GM12801 (cell line): ENCODE data around the gene KCNJ13.

Experiments
- TF ChIP-seq, protein P1 (sequence below): IDR thresholded peaks from one replicate; pipeline ENCODE4 v1.5.1; 2011; ENCODE audit warnings: control low read depth; ENCODE audit not compliant: insufficient read length; ENCODE audit errors: extremely low read depth

KCNJ13 gene

DNA sequence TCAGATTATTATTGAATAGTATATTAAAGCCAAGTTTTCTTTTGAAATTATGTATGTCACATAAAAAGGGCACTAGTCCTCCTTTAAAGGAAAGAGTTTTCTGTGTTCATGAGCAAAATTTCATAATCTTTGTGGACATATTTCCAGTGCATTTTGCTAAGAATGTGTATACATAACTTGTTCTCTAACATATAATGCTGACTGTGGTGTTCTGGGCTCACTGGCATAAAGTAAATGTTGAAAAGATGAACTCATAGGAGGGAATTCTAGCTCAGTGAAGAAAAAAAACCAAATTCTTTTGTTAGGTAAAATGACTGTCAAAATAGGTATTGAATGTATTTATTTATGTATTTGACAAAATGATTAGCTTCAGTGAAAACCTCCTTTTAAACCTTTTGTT lies 6.2 kb downstream of the KCNJ13 start:
- TF ChIP-seq, protein P1, sequence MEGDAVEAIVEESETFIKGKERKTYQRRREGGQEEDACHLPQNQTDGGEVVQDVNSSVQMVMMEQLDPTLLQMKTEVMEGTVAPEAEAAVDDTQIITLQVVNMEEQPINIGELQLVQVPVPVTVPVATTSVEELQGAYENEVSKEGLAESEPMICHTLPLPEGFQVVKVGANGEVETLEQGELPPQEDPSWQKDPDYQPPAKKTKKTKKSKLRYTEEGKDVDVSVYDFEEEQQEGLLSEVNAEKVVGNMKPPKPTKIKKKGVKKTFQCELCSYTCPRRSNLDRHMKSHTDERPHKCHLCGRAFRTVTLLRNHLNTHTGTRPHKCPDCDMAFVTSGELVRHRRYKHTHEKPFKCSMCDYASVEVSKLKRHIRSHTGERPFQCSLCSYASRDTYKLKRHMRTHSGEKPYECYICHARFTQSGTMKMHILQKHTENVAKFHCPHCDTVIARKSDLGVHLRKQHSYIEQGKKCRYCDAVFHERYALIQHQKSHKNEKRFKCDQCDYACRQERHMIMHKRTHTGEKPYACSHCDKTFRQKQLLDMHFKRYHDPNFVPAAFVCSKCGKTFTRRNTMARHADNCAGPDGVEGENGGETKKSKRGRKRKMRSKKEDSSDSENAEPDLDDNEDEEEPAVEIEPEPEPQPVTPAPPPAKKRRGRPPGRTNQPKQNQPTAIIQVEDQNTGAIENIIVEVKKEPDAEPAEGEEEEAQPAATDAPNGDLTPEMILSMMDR = no peak

DNA sequence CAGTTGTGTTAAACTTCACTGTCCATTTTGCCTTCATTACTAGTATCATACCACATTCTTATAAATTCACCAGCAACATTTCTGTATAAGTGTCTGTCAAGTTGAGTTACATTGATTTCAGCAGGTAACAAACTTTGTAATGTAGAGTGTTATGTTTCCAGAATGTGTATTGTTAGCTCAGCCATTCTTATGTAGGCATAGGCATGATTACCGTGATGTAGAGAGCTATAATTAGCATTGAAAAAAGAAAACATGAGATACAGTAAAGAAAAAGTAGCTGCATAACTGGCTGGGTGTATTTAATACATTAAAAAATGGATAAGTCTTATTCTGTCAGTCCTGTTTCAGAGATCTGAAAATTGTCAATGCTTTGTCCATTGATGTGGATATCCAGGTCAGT lies 8.5 kb downstream of the KCNJ13 start:
- TF ChIP-seq, protein P1 = no peak

DNA sequence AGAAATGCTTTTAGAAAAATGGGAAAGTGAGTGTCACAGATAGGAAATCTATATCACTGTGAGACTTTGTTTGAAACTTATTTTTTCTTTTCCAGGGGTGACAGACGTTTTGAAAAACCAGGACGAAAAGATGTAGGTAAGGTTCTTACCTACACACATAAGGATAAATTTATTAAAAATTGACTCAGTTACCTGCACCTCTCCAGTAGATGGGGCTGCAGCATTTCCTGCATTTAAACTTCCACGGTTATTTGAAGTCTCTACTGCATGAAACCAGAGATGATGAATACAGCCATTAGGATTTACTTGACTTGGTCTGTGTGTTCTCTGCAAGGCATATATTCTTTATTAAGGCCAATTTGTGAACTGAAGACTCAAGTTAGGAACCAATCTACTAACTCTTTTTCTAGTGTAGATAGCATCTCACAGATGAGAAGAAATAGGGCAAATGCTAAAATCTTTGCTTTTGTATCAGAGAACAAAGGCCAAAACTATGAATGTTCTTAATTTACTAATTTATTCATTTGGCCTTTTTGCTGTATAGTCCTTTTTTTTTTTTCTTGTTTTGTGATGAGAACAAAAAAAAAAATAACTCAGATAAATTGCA lies 15.0 kb downstream of the KCNJ13 start:
- TF ChIP-seq, protein P1 = no peak

DNA sequence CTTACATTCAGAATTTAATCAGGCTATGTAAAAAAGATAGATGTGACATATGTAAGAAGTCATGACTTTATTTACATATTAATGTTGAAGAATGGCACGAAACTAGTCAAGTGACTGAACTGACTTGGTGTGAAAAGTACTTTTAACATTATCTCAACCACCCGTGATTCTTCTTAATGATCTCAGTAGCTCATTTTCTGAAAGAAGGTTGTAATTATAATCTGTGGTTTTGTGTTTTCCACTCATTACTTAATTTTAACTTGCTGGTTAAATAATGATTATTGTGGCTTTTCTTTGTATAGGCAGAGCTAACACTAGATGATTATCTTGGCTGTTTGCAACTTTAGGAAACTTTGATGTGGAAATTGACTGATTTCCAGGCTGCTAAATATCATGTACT lies 18.5 kb downstream of the KCNJ13 start:
- TF ChIP-seq, protein P1 = no peak

DNA sequence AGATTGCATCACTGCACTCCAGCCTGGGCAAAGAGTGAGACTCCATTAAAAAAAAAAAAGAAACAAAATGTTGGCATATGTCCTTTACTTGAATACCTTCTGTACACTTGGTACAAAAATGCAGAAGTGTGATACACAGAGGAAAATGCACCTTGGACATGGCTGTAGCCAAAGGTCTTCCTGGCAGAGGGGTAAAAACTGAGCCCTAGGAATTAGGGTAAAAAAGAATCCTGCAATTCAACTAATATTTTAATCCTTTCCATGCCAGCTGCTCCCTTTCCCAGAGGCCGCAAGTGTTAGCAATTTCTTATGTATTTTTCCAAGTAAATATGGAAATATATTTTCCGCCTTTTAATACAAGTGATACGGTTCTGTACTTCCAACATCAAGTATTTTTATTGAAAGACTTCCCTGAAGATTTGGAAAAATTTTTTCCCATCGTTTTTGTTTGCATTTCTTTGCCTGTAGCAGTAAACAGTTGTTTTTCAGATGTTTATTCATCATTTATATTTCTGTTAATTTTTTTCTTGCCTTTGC lies 26.2 kb downstream of the KCNJ13 start:
- TF ChIP-seq, protein P1 = no peak

DNA sequence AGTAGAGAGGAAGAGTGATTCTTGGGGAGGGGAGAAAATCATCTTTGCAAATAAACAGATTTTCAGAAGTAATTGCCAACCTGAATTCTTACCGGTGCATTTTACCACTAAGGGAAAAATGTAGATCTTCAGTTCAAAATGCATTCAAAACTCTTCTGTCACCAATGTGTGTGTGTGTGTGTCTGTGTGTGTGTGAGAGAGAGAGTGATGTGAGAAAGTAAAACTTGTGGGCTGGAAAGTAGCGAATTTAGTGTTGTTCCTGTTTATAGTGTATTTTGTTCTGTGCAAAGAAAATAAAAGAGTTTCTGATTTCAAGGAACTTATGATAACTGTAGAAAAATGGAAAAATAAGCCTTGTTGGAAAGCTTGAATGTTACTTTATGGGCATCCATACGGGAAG lies 27.0 kb downstream of the KCNJ13 start:
- TF ChIP-seq, protein P1 = no peak

DNA sequence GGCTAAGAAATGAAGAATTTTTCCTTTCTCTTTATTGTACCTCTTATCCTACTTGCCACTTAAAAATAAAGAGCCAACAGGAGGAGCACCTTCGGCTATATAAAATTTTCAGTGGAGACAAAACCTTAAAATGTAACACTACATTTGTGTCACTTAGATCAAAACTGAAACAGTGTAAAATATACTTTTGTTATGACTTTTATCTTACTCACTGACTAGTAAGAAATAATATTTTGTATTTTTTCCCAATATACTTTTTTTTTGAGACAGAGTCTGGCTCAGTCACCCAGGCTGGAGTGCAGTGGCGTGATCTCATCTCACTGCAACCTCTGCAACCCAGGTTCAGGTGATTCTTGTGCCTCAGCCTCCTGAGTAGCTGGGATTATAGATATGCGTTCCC lies 28.3 kb downstream of the KCNJ13 start:
- TF ChIP-seq, protein P1 = no peak
